ENCODE data around the gene ASS1. TPM values are rescaled to one million over a fixed set of nuclear protein-coding genes. Genes with fewer than 3 reads are reported as not detected.

ASS1 gene
- total and polyA plus RNA-seq, 3 experiments from 2014 or later = 2.3 to 3.4 TPM; not detected in 1

- H3K27ac Mint-ChIP-seq = no peak overlapping the region
- ChIA-PET CTCF (no interaction called here), POLR2A (no interaction called here)
- no peak for DNase-seq
- Histone ChIP-seq H3K27me3 (ENCODE audit: insufficient read depth, low read length, poor library complexity, severe bottlenecking) (peaks cover 5% of the 10 kb centered on the region), H3K9me3 (ENCODE audit: low read length) (no peaks in the 10 kb centered on the region), H3K4me1 (ENCODE audit: insufficient read depth, low read length) (no peaks in the 10 kb centered on the region), H3K4me3 (ENCODE audit: low read length) (no peak overlapping the region), H3K27ac (ENCODE audit: low read depth, low read length) (no peak overlapping the region), H3K36me3 (ENCODE audit: insufficient read depth, low read length) (no peaks in the 10 kb centered on the region)
- H3K36me3 Mint-ChIP-seq = no peaks in the 10 kb centered on the region
- H3K27me3 Mint-ChIP-seq = peaks cover 19 to 45% of the 10 kb centered on the region in 2 donors
- H3K4me1 Mint-ChIP-seq = peaks cover 0 to 9% (median 0%) of the 10 kb centered on the region in 3 donors
- H3K4me3 Mint-ChIP-seq = no peak overlapping the region
- H3K9me3 Mint-ChIP-seq = peaks cover 0 to 4% (median 3%) of the 10 kb centered on the region in 5 donors
Measured at GRCh38 chr9:130429831-130430230, 14.9 kb upstream of the ASS1 start.

GRCh38 chr9:130430232-130430631 lies 14.5 kb upstream of the ASS1 start:
- Histone ChIP-seq H3K27me3 (ENCODE audit: insufficient read depth, low read length, poor library complexity, severe bottlenecking) (peaks cover 5% of the 10 kb centered on the region), H3K4me3 (ENCODE audit: low read length) (no peak overlapping the region), H3K4me1 (ENCODE audit: insufficient read depth, low read length) (no peaks in the 10 kb centered on the region), H3K27ac (ENCODE audit: low read depth, low read length) (no peak overlapping the region), H3K36me3 (ENCODE audit: insufficient read depth, low read length) (no peaks in the 10 kb centered on the region), H3K9me3 (ENCODE audit: low read length) (no peaks in the 10 kb centered on the region)
- ChIA-PET POLR2A (no interaction called here), CTCF (no interaction called here)
- DNase-seq = no peak
- Mint-ChIP-seq H3K36me3 (no peaks in the 10 kb centered on the region), H3K9me3 (peaks cover 0 to 4% (median 3%) of the 10 kb centered on the region in 5 donors), H3K27ac (no peak overlapping the region), H3K4me1 (peaks cover 0 to 9% (median 0%) of the 10 kb centered on the region in 3 donors), H3K27me3 (peaks cover 22 to 48% of the 10 kb centered on the region in 2 donors), H3K4me3 (no peak overlapping the region)

GRCh38 chr9:130430734-130431535 lies 13.8 kb upstream of the ASS1 start:
- ChIA-PET CTCF (no interaction called here), POLR2A (interaction anchor here (0.6 kb wide), 1 partner anchor 11 kb away, joined by 4 read pairs; no protein-coding TSS in a partner anchor)
- Histone ChIP-seq H3K36me3 (ENCODE audit: insufficient read depth, low read length) (no peaks in the 10 kb centered on the region), H3K4me3 (ENCODE audit: low read length) (no peak overlapping the region), H3K27me3 (ENCODE audit: insufficient read depth, low read length, poor library complexity, severe bottlenecking) (peaks cover 5% of the 10 kb centered on the region), H3K4me1 (ENCODE audit: insufficient read depth, low read length) (no peaks in the 10 kb centered on the region), H3K27ac (ENCODE audit: low read depth, low read length) (no peak overlapping the region), H3K9me3 (ENCODE audit: low read length) (no peaks in the 10 kb centered on the region)
- Mint-ChIP-seq H3K4me1 (peaks cover 0 to 9% (median 0%) of the 10 kb centered on the region in 3 donors), H3K36me3 (no peaks in the 10 kb centered on the region), H3K27ac (no peak overlapping the region), H3K4me3 (no peak overlapping the region), H3K9me3 (peaks cover 0 to 4% (median 3%) of the 10 kb centered on the region in 5 donors), H3K27me3 (peaks cover 26 to 50% of the 10 kb centered on the region in 2 donors)
- no peak for DNase-seq

GRCh38 chr9:130431536-130432303 lies 13.0 kb upstream of the ASS1 start:
- ChIA-PET CTCF (no interaction called here), POLR2A (interaction anchor here (0.6 kb wide), 1 partner anchor 10 kb away, joined by 4 read pairs; no protein-coding TSS in a partner anchor)
- no peak for DNase-seq
- H3K27ac Mint-ChIP-seq = no peak overlapping the region
- no peaks in the 10 kb centered on the region for H3K36me3 Mint-ChIP-seq
- Histone ChIP-seq H3K27me3 (ENCODE audit: insufficient read depth, low read length, poor library complexity, severe bottlenecking) (peaks cover 5% of the 10 kb centered on the region), H3K9me3 (ENCODE audit: low read length) (no peaks in the 10 kb centered on the region), H3K27ac (ENCODE audit: low read depth, low read length) (no peak overlapping the region), H3K36me3 (ENCODE audit: insufficient read depth, low read length) (no peaks in the 10 kb centered on the region), H3K4me3 (ENCODE audit: low read length) (no peak overlapping the region), H3K4me1 (ENCODE audit: insufficient read depth, low read length) (no peaks in the 10 kb centered on the region)
- H3K4me1 Mint-ChIP-seq = peaks cover 0 to 9% (median 0%) of the 10 kb centered on the region in 3 donors
- no peak overlapping the region for H3K4me3 Mint-ChIP-seq
- H3K9me3 Mint-ChIP-seq = peaks cover 0 to 4% (median 3%) of the 10 kb centered on the region in 5 donors
- H3K27me3 Mint-ChIP-seq = peaks cover 28 to 51% of the 10 kb centered on the region in 2 donors

- no peak overlapping the region for H3K4me3 ChIP-seq (ENCODE audit: low read length)
- Mint-ChIP-seq H3K4me1 (peaks cover 0 to 9% (median 0%) of the 10 kb centered on the region in 3 donors), H3K4me3 (peak overlapping the region in 1 of 7 donors; percentile 27), H3K9me3 (peaks cover 0 to 4% (median 3%) of the 10 kb centered on the region in 5 donors), H3K27ac (no peak overlapping the region), H3K36me3 (no peaks in the 10 kb centered on the region), H3K27me3 (peaks cover 32 to 51% of the 10 kb centered on the region in 2 donors)
- no peak for DNase-seq
- H3K27me3 ChIP-seq (ENCODE audit: insufficient read depth, low read length, poor library complexity, severe bottlenecking) = peaks cover 5% of the 10 kb centered on the region
- H3K4me1 ChIP-seq (ENCODE audit: insufficient read depth, low read length) = no peaks in the 10 kb centered on the region
- H3K9me3 ChIP-seq (ENCODE audit: low read length) = no peaks in the 10 kb centered on the region
- ChIA-PET CTCF (no interaction called here), POLR2A (no interaction called here)
- H3K27ac ChIP-seq (ENCODE audit: low read depth, low read length) = no peak overlapping the region
- no peaks in the 10 kb centered on the region for H3K36me3 ChIP-seq (ENCODE audit: insufficient read depth, low read length)
Measured at GRCh38 chr9:130432362-130432761, 12.4 kb upstream of the ASS1 start.

GRCh38 chr9:130432796-130433167 lies 12.0 kb upstream of the ASS1 start:
- Histone ChIP-seq H3K4me3 (ENCODE audit: low read length) (no peak overlapping the region), H3K9me3 (ENCODE audit: low read length) (no peaks in the 10 kb centered on the region), H3K4me1 (ENCODE audit: insufficient read depth, low read length) (no peaks in the 10 kb centered on the region), H3K27me3 (ENCODE audit: insufficient read depth, low read length, poor library complexity, severe bottlenecking) (peaks cover 5% of the 10 kb centered on the region), H3K36me3 (ENCODE audit: insufficient read depth, low read length) (no peaks in the 10 kb centered on the region), H3K27ac (ENCODE audit: low read depth, low read length) (no peak overlapping the region)
- Mint-ChIP-seq H3K27ac (no peak overlapping the region), H3K27me3 (peaks cover 36 to 52% of the 10 kb centered on the region in 2 donors), H3K9me3 (peaks cover 0 to 4% (median 3%) of the 10 kb centered on the region in 5 donors), H3K4me1 (peaks cover 0 to 9% (median 0%) of the 10 kb centered on the region in 3 donors), H3K4me3 (peak overlapping the region in 2 of 7 donors; percentile 19 to 37), H3K36me3 (no peaks in the 10 kb centered on the region)
- POLR2A ChIA-PET = no interaction called here
- CTCF ChIA-PET = no interaction called here
- DNase-seq = no peak

- H3K4me3 ChIP-seq (ENCODE audit: low read length) = no peak overlapping the region
- H3K9me3 ChIP-seq (ENCODE audit: low read length) = no peaks in the 10 kb centered on the region
- Mint-ChIP-seq H3K27ac (no peak overlapping the region), H3K4me3 (peak overlapping the region in 2 of 7 donors; percentile 19 to 37), H3K27me3 (peaks cover 33 to 52% of the 10 kb centered on the region in 2 donors), H3K4me1 (peaks cover 0 to 9% (median 0%) of the 10 kb centered on the region in 3 donors), H3K9me3 (peaks cover 0 to 4% (median 3%) of the 10 kb centered on the region in 5 donors), H3K36me3 (no peaks in the 10 kb centered on the region)
- no peaks in the 10 kb centered on the region for H3K4me1 ChIP-seq (ENCODE audit: insufficient read depth, low read length)
- no peak overlapping the region for H3K27ac ChIP-seq (ENCODE audit: low read depth, low read length)
- ChIA-PET CTCF (no interaction called here), POLR2A (no interaction called here)
- DNase-seq = peak in 1 of 5 donors; percentile 15
- no peaks in the 10 kb centered on the region for H3K36me3 ChIP-seq (ENCODE audit: insufficient read depth, low read length)
- H3K27me3 ChIP-seq (ENCODE audit: insufficient read depth, low read length, poor library complexity, severe bottlenecking) = peaks cover 5% of the 10 kb centered on the region
Measured at GRCh38 chr9:130433168-130433946, 11.4 kb upstream of the ASS1 start.

Measured in CD8-positive, alpha-beta memory T cell (primary cell).